ENCODE measurements around the gene PMS1.
"Not testable (repeated sequence)": the region's sequence is repeated elsewhere in the genome, so short reads cannot be mapped to it uniquely, and the experiment has no call there.

Gene PMS1

GRCh38 chr2:189783927-189784867 lies at the start of gene PMS1, which contains the start of gene ORMDL1:
TSS of gene PMS1 (plus strand) at chr2:189784450. CDS start at chr2:189791810, 7,360 bp downstream.
TSS of gene ORMDL1 (minus strand) at chr2:189784339. CDS start at chr2:189782595, 1,744 bp downstream.
- DNase-seq: peak; percentile 97

GRCh38 chr2:189751080-189751658 lies 33.1 kb upstream of the PMS1 start:
- no peak for DNase-seq

- DNase-seq: no peak
These were observed 27.8 kb upstream of the PMS1 start for GRCh38 chr2:189756311-189756952.

DNA sequence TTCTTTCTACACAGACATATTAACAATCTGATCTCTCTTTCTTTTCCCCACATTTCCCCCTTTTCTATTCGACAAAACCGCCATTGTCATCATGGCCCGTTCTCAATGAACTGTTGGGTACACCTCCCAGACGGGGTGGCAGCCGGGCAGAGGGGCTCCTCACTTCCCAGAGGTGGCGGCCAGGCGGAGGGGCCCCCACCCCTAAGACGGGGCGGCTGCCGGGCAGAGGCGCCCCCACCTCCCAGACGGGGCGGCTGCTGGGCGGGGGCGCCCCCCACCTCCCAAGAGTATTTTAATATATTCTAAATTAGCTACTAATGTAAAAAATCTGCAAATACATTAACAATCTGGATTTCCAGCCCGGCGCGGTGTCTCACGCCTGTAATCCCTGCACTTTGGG lies 24.1 kb upstream of the PMS1 start:
- not testable (repeated sequence) for DNase-seq

- DNase-seq: no peak
These were observed 22.1 kb upstream of the PMS1 start for GRCh38 chr2:189762229-189762550.

GRCh38 chr2:189762551-189763298 lies 21.5 kb upstream of the PMS1 start, which contains the start of gene OSGEPL1:
TSS of gene OSGEPL1 (minus strand) at chr2:189762792. CDS start at chr2:189761640, 1,152 bp downstream.
- DNase-seq: peak; percentile 93

DNA sequence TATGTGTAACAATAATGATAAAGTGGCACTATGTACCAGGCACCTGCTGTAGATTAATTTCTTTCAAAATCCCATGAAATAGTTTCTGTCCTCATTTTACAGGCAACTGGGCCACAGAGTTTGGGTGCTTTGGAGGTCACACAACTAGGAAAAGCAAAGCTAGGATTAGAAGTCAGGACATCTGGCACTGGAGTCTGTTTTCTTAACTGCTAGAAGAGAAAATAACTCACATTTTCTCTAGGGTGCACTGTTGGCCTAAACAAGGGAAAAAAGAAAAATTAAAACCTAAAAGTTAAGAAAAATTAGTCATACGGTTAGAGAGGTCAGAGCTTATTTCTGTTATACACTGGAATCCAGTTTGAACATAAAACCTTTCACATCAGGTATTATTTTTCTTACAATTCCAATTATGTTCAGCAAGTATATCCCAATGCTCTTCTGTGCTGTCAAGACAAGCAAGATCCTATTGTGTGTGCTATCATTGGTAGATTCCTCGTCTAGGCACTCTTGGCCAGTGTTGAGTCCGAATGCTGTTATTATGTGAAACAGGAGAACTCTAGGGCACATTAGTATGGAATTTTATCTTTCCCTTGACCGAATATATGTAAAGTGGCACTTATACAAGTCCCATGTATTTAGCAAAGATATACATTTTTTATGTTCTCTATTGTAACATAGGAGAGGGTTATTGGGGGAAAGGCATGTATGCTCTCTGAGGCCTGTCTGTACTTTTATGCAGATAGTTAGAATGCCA lies 20.2 kb upstream of the PMS1 start:
- DNase-seq: no peak

GRCh38 chr2:189770590-189771322 lies 13.5 kb upstream of the PMS1 start:
- no peak for DNase-seq

- no peak for DNase-seq
These were observed 12.0 kb upstream of the PMS1 start for GRCh38 chr2:189772212-189772611.

DNA sequence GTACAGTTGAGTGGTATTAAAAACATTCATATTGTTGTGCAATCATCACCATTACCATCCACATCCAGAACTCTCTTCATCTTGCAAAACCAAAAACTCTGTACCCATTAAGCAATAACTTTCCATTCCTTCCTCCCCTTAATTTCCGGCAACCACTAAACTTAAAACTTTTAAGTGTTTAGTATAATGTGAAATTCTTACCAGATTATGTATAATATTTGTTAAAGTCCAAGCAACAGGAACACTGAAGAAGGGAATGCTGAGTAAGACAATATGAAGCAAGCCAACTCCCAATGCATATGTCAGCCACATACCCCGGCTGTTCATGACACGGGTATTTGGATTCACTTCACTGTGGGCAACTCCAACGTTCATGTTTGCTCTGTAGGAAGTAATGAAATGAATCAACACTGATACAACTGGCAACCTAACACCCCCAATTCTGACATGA lies 2.0 kb upstream of the PMS1 start:
- DNase-seq: no peak

GRCh38 chr2:189783451-189783926 lies 761 bp upstream of the PMS1 start:
- no peak for DNase-seq

DNA sequence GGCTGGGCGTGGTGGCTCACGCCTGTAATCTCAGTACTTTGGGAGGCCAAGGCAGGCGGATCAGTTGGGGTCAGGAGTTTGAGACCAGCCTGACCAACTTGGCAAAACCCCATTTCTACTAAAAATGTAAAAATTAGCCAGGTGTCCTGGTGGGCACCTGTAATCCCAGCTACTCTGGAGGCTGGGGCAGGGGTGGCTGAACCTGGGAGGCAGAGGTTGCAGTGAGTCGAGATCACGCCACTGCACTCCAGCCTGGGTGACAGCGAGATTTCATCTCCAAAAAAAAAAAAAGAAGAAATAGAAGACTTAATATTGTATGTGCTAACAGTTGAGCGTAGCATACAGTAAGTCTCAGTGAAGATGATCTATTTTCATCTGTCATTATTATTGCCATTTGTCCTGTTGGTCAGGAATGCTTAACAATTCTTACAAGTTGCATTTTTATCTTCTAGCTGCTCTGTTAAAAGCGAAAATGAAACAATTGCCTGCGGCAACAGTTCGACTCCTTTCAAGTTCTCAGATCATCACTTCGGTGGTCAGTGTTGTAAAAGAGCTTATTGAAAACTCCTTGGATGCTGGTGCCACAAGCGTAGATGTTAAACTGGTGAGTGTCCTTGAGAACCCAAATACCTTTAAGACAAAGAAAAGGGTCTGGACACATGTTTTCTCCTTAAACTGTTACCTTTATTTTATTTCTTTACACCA lies 7.2 kb downstream of the PMS1 start:
- DNase-seq: no peak

GRCh38 chr2:189794310-189794709 lies 10.1 kb downstream of the PMS1 start:
- DNase-seq: no peak

- no peak for DNase-seq
These were observed 13.7 kb downstream of the PMS1 start for GRCh38 chr2:189797902-189798301.

- DNase-seq: no peak
These were observed 14.2 kb downstream of the PMS1 start for GRCh38 chr2:189798312-189799029.

- DNase-seq: no peak
These were observed 14.7 kb downstream of the PMS1 start for GRCh38 chr2:189799030-189799331.

GRCh38 chr2:189799531-189799930 lies 15.3 kb downstream of the PMS1 start:
- no peak for DNase-seq

GRCh38 chr2:189802396-189802912 lies 18.2 kb downstream of the PMS1 start:
- DNase-seq: no peak

DNA sequence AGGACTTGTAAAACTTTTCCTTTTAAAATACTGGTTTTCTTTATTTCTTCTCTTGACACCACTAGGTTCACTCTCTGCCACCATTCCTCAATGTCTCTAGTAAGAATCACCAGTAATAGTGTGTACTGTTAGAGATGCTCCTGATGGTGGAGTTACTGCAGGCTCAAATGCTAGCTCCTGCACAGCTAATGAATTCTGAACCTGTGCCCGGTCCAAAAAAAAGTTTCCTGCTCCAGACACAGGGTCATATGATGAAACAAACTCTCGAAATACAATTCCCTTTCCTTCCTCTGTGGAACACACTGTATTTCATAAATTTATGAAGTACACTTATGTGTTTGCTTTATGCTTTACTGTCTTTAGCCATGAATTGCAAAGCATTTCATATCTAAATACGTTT lies 19.2 kb downstream of the PMS1 start:
- no peak for DNase-seq

Data from left hindlimb (tissue), 1 donor.